Naive B cell (primary cell): Measurements from ENCODE around the gene TRIM69. TPM values are rescaled to one million over a fixed set of nuclear protein-coding genes. Genes with fewer than 3 reads are reported as not detected.
"Not testable (repeated sequence)": the region's sequence is repeated elsewhere in the genome, so short reads cannot be mapped to it uniquely, and the experiment has no call there.

Experiments used
- ATAC-seq, 2 donors: fragments of 150-1000 bp; cut with Tn5 transposase; 2 replicates each; pipeline ENCODE4 v1.10.0; 2021; ENCODE audit warnings: low read depth in 2 of 2, mild to moderate bottlenecking in 2 of 2, moderate library complexity in 2 of 2
- DNase-seq: peaks from one replicate; pipeline ENCODE4 v3.0.0; 2022
- H3K27ac Mint-ChIP-seq, 6 donors: one replicate each; pipeline ENCODE4 v1.8.0; 2020 to 2022; ENCODE audit warnings: mild to moderate bottlenecking in 6 of 6, mixed read lengths in 6 of 6, moderate library complexity in 5 of 6, inconsistent platforms in 2 of 6
- H3K27me3 Mint-ChIP-seq, 3 donors: one replicate each; pipeline ENCODE4 v1.8.0; 2021 to 2022; ENCODE audit warnings: mixed read lengths in 3 of 3, mild to moderate bottlenecking in 1 of 3
- H3K36me3 Mint-ChIP-seq, 2 donors: one replicate each; pipeline ENCODE4 v1.8.0; 2020 to 2022; ENCODE audit warnings: mixed read lengths in 2 of 2, inconsistent platforms in 1 of 2, mild to moderate bottlenecking in 1 of 2
- H3K4me1 Mint-ChIP-seq, 3 donors: one replicate each; pipeline ENCODE4 v1.8.0; 2020 to 2022; ENCODE audit warnings: mixed read lengths in 3 of 3, inconsistent platforms in 1 of 3, mild to moderate bottlenecking in 1 of 3, moderate library complexity in 1 of 3
- H3K4me3 Mint-ChIP-seq, 8 donors: one replicate each; pipeline ENCODE4 v1.8.0; 2020 to 2022; ENCODE audit warnings: mild to moderate bottlenecking in 8 of 8, mixed read lengths in 8 of 8, moderate library complexity in 8 of 8, inconsistent platforms in 2 of 8
- H3K9me3 Mint-ChIP-seq, 7 donors: one replicate each; pipeline ENCODE4 v1.8.0; 2020 to 2022; ENCODE audit warnings: mixed read lengths in 7 of 7, mild to moderate bottlenecking in 5 of 7, inconsistent platforms in 2 of 7, moderate library complexity in 1 of 7
- polyA plus RNA-seq, 6 donors: library from polyadenylated mRNA; unstranded; fragments of 300-500 nt; fragmentation: Illumina TruSeq; gene quantifications; one replicate each; pipeline ENCODE4 v1.2.3, GENCODE V29; 2021; ENCODE audit warnings: low read depth in 6 of 6

The TRIM69 gene, protein sequence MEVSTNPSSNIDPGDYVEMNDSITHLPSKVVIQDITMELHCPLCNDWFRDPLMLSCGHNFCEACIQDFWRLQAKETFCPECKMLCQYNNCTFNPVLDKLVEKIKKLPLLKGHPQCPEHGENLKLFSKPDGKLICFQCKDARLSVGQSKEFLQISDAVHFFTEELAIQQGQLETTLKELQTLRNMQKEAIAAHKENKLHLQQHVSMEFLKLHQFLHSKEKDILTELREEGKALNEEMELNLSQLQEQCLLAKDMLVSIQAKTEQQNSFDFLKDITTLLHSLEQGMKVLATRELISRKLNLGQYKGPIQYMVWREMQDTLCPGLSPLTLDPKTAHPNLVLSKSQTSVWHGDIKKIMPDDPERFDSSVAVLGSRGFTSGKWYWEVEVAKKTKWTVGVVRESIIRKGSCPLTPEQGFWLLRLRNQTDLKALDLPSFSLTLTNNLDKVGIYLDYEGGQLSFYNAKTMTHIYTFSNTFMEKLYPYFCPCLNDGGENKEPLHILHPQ
- 10 to 100 TPM in 5 of 6 donors, 1 to 10 TPM in 1; 9.4 to 22.4 (median 18.1) TPM for polyA plus RNA-seq

DNA sequence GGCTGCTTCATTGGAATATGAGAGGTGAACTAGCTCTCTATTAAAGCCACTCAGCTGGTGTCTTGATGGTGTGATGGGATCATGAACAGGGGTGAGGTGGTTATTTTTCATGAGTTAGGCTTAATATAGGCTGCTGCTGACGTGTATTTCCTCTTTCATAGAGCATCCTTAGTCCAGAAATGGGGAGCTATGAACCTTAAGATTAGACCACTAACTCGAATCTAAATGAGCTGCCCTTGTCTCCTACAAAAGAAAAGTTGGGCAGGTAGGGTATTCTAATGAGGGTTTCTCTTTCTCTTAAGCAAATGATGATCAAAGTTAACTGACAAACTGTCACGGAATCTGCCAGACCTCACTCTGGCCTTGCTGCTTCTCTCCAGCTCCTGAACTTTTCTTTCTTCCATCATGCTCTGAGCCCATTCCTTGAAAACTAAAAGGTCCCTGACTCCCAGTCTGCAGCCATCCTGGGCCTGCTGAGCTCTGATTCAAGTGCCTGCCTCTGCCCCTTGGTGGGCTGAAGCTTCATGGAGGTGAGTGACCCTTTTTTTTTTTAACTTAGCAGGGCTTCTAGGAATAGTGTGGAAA is at the start of gene TRIM69:
TRIM69 (plus strand) TSS at position 348 of the 585 bp plus-strand sequence; CDS start at position 525, 177 bp downstream.
- Mint-ChIP-seq H3K36me3 (no peaks in the 10 kb centered on the region), H3K4me1 (peaks cover 26 to 39% (median 29%) of the 10 kb centered on the region in 3 donors), H3K4me3 (peak within 1 kb of the TSS; percentile 6 to 74 (median 57)), H3K27me3 (no peaks in the 10 kb centered on the region), H3K9me3 (peaks cover 0 to 2% (median 0%) of the 10 kb centered on the region in 7 donors), H3K27ac (peak within 1 kb of the TSS; percentile 81 to 96 (median 94))
- DNase-seq, result no peak
- peak; percentile 57 for ATAC-seq

DNA sequence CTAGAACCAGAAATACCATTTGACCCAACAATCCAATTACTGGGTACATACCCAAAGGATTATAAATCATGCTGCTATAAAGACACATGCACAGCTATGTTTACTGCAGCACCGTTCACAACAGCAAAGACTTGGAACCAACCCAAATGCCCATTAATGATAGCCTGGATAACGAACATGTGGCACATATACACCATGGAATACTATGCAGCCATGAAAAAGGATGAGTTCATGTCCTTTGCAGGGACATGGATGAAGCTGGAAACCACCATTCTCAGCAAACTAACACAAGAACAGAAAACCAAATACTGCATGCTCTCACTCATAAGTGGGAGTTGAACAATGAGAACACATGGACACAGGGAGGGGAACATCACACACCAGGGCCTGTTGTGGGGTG is 47.0 kb upstream of the TRIM69 start:
- Mint-ChIP-seq H3K4me1 (peaks cover 17 to 36% (median 31%) of the 10 kb centered on the region in 3 donors), H3K9me3 (peaks cover 5 to 39% (median 19%) of the 10 kb centered on the region in 7 donors), H3K36me3 (peaks cover 16 to 17% of the 10 kb centered on the region in 2 donors), H3K27ac (peak overlapping the region in 1 of 6 donors; percentile 47)
- not testable (repeated sequence) for H3K4me3 Mint-ChIP-seq, H3K27me3 Mint-ChIP-seq, ATAC-seq, DNase-seq

DNA sequence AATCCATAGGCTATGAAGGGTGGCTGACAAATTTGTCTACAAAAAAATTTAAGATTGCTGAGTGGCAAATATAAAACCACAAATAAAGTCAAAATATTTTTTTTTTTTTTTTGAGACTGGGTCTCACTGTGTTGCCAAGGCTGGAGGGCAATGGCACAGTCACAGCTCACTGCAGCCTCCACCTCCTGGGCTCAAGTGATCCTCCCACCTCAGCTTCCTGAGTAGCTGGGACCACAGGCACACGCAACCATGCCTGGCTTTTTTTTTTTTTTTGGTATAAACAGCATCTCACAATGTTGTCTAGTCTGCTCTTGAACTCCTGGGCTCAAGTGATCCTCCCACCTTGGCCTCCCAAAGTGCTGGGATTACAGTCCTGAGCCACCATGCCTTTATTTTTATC is 46.1 kb upstream of the TRIM69 start:
- H3K4me1 Mint-ChIP-seq, result peaks cover 14 to 32% (median 32%) of the 10 kb centered on the region in 3 donors
- H3K4me3 Mint-ChIP-seq, result peak overlapping the region in 1 of 8 donors; percentile 21
- ATAC-seq, DNase-seq, H3K27me3 Mint-ChIP-seq: not testable (repeated sequence)
- H3K27ac Mint-ChIP-seq, result peak overlapping the region in 1 of 6 donors; percentile 67
- H3K9me3 Mint-ChIP-seq, result peaks cover 3 to 32% (median 14%) of the 10 kb centered on the region in 7 donors
- H3K36me3 Mint-ChIP-seq, result peaks cover 13% of the 10 kb centered on the region in 2 donors

DNA sequence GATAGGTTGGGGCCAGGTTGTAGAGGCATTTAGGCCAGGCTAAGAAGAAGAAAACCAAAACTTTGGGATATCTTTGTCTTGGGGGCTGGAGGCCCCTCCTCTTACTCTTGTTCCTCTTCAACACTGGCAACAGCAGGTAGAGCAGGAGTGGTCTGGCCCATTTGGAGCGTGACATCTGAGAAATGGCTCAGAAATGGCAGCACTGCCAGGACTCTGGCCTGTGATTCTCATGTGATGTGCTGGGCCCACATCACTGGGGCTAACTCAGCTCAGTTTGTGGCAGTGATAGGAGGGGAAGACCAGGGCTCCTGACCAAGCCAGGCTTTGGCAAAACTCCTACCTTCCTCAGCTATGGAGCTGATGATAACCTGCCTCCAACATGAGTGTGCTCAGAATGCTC is 43.7 kb upstream of the TRIM69 start:
- Mint-ChIP-seq H3K27me3 (no peaks in the 10 kb centered on the region), H3K27ac (peak overlapping the region in 1 of 6 donors; percentile 71)

DNA sequence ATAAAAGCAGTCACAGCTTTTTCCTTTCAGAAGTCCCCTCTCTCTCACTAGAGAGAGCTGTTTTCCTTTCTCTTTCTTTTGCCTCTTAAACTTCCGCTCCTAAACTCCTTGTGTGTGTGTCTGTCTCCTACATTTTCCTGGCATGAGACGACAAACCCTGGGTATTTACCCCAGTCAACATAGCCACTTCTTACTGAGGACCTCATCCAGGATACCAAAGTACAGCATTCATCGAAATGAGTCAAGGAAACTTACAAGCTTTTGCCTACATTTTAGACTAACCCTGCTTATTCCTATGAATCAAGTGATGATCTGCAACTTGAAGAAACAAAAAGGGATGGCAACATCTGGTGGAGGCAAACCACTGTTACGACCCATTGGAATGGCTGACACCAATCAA is 41.9 kb upstream of the TRIM69 start:
- ATAC-seq, result no peak
- no peaks in the 10 kb centered on the region for H3K36me3 Mint-ChIP-seq
- H3K27me3 Mint-ChIP-seq, result no peaks in the 10 kb centered on the region
- peaks cover 0 to 2% (median under 1%) of the 10 kb centered on the region in 7 donors for H3K9me3 Mint-ChIP-seq
- DNase-seq, result no peak
- H3K4me3 Mint-ChIP-seq, result no peak overlapping the region
- peaks cover 7 to 30% (median 16%) of the 10 kb centered on the region in 3 donors for H3K4me1 Mint-ChIP-seq
- H3K27ac Mint-ChIP-seq, result peak overlapping the region in 2 of 6 donors; percentile 49 to 85

More for the DNA sequence above, 43.7 kb upstream of the TRIM69 start:
- ATAC-seq (no peak), DNase-seq (no peak)
- H3K4me1 Mint-ChIP-seq, result peaks cover 8 to 31% (median 15%) of the 10 kb centered on the region in 3 donors
- peaks cover 0 to 14% (median 7%) of the 10 kb centered on the region in 7 donors for H3K9me3 Mint-ChIP-seq
- H3K4me3 Mint-ChIP-seq, result peak overlapping the region in 1 of 8 donors; percentile 10
- H3K36me3 Mint-ChIP-seq, result peaks cover 0 to 2% of the 10 kb centered on the region in 2 donors

DNA sequence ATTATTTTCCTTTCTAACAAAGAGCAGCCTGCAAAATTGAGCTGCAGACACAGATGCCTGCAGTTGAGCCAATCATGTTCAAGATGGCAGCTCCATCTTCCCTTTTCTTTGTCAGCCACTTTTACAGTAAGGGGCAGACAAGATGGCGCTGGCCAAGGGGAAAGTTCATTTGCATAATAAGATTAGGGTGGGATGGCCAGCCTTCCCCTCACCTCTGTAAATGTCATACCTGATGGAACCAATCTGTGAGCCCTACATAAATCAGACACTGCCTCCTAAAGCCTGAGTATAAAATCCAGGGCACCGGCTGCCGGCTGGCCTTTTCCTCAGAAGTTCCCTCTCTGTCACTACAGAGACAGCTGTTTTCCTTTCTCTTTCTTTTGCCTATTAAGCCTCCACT is 41.0 kb upstream of the TRIM69 start:
- DNase-seq, result no peak
- peak overlapping the region in 1 of 6 donors; percentile 8 for H3K27ac Mint-ChIP-seq
- peaks cover 0 to 1% (median 0%) of the 10 kb centered on the region in 7 donors for H3K9me3 Mint-ChIP-seq
- H3K36me3 Mint-ChIP-seq, result no peaks in the 10 kb centered on the region
- peaks cover 7 to 30% (median 15%) of the 10 kb centered on the region in 3 donors for H3K4me1 Mint-ChIP-seq
- H3K27me3 Mint-ChIP-seq, result no peaks in the 10 kb centered on the region
- ATAC-seq, result no peak
- H3K4me3 Mint-ChIP-seq, result no peak overlapping the region

DNA sequence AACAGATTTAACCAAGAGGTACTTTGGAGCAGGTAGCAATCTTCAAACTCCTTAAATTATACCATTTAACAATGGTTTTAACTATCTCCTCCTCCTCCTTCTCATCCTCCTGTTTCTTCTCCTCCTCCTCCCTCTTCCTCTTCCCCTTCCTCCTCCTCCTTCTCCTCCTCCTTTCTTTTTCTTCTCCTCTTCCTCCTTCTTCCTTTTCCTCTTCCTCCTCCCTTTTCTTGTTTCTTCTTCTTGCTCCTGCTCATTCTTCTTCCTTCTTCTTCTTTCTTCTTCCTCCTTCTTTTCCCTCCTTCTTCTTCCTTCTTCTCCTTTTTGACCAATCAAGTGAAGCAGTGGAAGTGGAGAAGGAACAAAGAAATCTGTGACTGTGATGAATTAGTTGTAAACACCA is 39.3 kb upstream of the TRIM69 start:
- H3K4me1 Mint-ChIP-seq, result peaks cover 8 to 30% (median 17%) of the 10 kb centered on the region in 3 donors
- peaks cover 0 to 5% of the 10 kb centered on the region in 2 donors for H3K36me3 Mint-ChIP-seq
- ATAC-seq (no peak), DNase-seq (no peak)
- no peaks in the 10 kb centered on the region for H3K27me3 Mint-ChIP-seq
- peaks cover 0 to 6% (median 1%) of the 10 kb centered on the region in 7 donors for H3K9me3 Mint-ChIP-seq
- H3K4me3 Mint-ChIP-seq, result no peak overlapping the region
- peak overlapping the region in 2 of 6 donors; percentile 16 to 27 for H3K27ac Mint-ChIP-seq

DNA sequence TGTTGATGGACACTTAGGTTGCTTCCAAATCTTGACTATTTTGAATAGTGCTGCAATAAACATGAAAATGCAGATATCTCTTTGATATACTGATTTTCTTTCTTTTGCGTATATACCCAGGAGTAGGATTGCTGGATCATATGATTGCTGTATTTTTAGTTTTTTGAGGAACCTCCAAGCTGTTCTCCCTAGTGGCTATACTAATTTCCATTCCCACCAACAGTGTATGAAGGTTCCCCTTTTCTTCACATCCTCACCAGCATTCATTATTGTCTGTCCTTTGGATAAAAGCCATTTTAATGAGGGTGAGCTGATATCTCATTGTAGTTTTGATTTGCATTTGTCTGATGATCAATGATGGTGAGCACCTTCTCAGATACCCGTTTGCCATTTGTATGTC is 37.7 kb upstream of the TRIM69 start:
- DNase-seq (no peak), ATAC-seq (no peak)
- H3K4me1 Mint-ChIP-seq, result peaks cover 16 to 30% (median 17%) of the 10 kb centered on the region in 3 donors
- H3K9me3 Mint-ChIP-seq, result peaks cover 0 to 10% (median 3%) of the 10 kb centered on the region in 7 donors
- no peak overlapping the region for H3K27ac Mint-ChIP-seq
- H3K27me3 Mint-ChIP-seq, result no peaks in the 10 kb centered on the region
- peaks cover 0 to 5% of the 10 kb centered on the region in 2 donors for H3K36me3 Mint-ChIP-seq
- no peak overlapping the region for H3K4me3 Mint-ChIP-seq

DNA sequence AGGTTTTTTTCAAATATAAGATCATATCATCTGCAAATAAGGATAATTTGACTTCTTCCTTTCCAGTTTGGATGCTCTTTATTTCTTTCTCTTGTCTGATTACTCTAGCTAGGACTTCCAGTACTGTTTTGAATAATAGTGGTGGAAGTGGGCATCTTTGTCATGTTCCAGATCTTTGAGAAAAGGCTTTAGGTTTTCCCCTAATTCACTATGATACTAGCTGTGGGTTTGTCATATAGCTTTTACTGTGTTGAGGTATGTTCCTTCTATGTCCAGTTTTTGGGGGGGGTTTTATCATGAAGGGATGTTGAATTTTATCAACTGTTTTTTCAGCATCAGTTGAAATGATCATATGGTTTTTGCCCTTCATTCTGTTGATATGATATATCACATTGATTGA is 35.7 kb upstream of the TRIM69 start:
- H3K27ac Mint-ChIP-seq, ATAC-seq, H3K27me3 Mint-ChIP-seq, H3K4me3 Mint-ChIP-seq, DNase-seq: not testable (repeated sequence)
- peaks cover 13 to 22% (median 17%) of the 10 kb centered on the region in 3 donors for H3K4me1 Mint-ChIP-seq
- peaks cover 0 to 11% of the 10 kb centered on the region in 2 donors for H3K36me3 Mint-ChIP-seq
- H3K9me3 Mint-ChIP-seq, result peaks cover 0 to 13% (median 5%) of the 10 kb centered on the region in 7 donors

DNA sequence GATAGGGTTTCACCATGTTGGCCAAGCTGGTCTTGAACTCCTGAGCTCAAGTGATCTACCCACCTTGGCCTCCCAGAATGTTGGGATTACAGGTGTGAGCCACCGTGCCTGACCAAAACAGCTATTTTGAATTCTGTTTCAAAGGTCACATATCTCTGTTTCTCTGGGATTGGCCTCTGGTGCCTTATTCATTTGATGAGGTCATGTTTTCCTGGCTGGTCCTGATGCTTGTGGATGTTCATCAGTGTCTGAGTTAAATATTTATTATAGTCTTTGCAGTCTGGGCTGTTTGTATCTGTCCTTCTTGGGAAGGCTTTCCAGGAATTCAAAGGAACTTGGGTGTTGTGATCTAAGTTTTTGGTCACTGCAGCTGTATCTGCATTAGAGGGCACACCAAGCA is 30.3 kb upstream of the TRIM69 start:
- Mint-ChIP-seq H3K27ac (no peak overlapping the region), H3K27me3 (no peaks in the 10 kb centered on the region), H3K4me3 (no peak overlapping the region), H3K9me3 (peaks cover 0 to 13% (median 4%) of the 10 kb centered on the region in 7 donors), H3K4me1 (peaks cover 21 to 37% (median 33%) of the 10 kb centered on the region in 3 donors), H3K36me3 (peaks cover 11 to 12% of the 10 kb centered on the region in 2 donors)
- no peak for DNase-seq
- no peak for ATAC-seq

DNA sequence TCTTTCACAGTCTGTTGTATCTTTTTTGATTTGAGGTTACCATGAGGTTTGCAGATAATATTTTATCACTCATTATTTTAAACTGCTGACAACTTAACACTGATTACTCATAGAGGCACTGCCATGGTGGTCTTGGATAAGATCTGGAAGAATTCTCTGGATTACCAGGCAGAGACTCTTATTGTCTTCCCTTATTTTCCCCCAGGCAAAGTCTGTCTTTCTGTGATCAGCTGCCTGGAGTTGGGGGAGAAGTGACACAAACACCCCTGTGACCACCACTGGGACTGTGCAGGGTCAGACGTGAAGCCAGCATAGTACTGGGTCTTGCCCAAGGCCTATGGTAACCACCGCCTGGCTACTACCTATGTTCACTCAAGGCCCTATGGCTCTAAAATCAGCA is 29.9 kb upstream of the TRIM69 start:
- ATAC-seq (no peak), DNase-seq (no peak)
- Mint-ChIP-seq H3K27me3 (no peaks in the 10 kb centered on the region), H3K4me3 (no peak overlapping the region), H3K9me3 (peaks cover 0 to 13% (median 4%) of the 10 kb centered on the region in 7 donors), H3K27ac (no peak overlapping the region), H3K4me1 (peaks cover 24 to 37% (median 37%) of the 10 kb centered on the region in 3 donors), H3K36me3 (peaks cover 14 to 15% of the 10 kb centered on the region in 2 donors)

DNA sequence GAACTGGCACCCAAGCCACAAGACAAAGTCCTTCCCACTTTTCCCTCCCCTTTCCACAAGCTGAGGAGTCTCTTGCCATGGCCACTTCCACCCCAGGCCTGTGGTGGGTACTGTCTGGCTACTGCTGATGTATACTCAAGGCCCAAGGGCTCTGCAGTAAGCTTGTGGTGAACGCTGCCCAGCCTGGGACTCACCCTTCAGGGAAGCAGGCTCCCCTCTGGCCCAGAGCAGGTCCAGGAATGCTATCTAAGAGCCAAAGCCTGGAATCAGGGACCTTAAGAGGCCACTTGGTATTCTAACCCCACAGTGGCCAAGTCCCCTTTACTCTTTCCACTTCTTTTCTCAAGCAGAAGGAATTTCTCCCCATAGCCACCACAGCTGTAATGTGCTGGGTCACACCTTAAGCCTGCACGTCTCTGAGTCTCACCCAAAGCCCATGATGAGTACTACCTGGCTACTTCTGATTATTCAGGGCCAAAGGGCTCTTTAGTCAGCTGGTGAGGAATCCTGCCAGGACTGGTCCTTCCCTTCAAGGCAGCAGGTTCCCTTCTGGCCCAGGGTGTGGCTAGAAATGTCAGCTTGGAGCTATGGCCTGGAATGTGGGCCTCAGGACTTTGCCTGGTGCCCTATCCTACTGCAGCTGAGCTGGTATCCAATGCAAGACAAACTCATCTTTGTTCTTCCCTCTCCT is 29.2 kb upstream of the TRIM69 start:
- ATAC-seq (no peak), DNase-seq (no peak)
- Mint-ChIP-seq H3K27ac (peak overlapping the region in 1 of 6 donors; percentile 81), H3K9me3 (peaks cover 0 to 7% (median 3%) of the 10 kb centered on the region in 7 donors), H3K4me1 (peaks cover 25 to 41% (median 32%) of the 10 kb centered on the region in 3 donors), H3K36me3 (peaks cover 17 to 22% of the 10 kb centered on the region in 2 donors), H3K4me3 (peak overlapping the region in 1 of 8 donors; percentile 10), H3K27me3 (no peaks in the 10 kb centered on the region)
